Measurements from ENCODE around the gene SFXN5.
"Not testable (repeated sequence)": the region's sequence is repeated elsewhere in the genome, so short reads cannot be mapped to it uniquely, and the experiment has no call there.

SFXN5 gene

GRCh38 chr2:72908741-72909140 is 162.8 kb downstream of the SFXN5 start:
- Histone ChIP-seq H4K20me1 (ENCODE audit: low read depth, low read length) (no peaks in the 10 kb centered on the region), H3K27me3 (ENCODE audit: low read length) (no peaks in the 10 kb centered on the region), H3K9me3 (ENCODE audit: insufficient read depth, low read length) (no peaks in the 10 kb centered on the region), H3K36me3 (ENCODE audit: low read length) (no peaks in the 10 kb centered on the region), H3K4me2 (ENCODE audit: low read depth, low read length, poor library complexity, severe bottlenecking) (no peak overlapping the region), H3K9me2 (replicated peaks; ENCODE audit: insufficient read depth, low read length) (no peaks in the 10 kb centered on the region), H3K27ac (ENCODE audit: low read depth, low read length) (no peak overlapping the region), H3K9ac (ENCODE audit: low read length) (no peak overlapping the region), H2AFZ (ENCODE audit: low read depth, low read length, severe bottlenecking) (no peak overlapping the region), H3F3A (ENCODE audit: insufficient read depth) (no peaks in the 10 kb centered on the region), H3K4me3 (ENCODE audit: insufficient read depth, low read length, poor library complexity, severe bottlenecking) (no peak overlapping the region), H3K79me2 (ENCODE audit: insufficient read depth, low read length) (no peaks in the 10 kb centered on the region)
- TF ChIP-seq, protein P1, sequence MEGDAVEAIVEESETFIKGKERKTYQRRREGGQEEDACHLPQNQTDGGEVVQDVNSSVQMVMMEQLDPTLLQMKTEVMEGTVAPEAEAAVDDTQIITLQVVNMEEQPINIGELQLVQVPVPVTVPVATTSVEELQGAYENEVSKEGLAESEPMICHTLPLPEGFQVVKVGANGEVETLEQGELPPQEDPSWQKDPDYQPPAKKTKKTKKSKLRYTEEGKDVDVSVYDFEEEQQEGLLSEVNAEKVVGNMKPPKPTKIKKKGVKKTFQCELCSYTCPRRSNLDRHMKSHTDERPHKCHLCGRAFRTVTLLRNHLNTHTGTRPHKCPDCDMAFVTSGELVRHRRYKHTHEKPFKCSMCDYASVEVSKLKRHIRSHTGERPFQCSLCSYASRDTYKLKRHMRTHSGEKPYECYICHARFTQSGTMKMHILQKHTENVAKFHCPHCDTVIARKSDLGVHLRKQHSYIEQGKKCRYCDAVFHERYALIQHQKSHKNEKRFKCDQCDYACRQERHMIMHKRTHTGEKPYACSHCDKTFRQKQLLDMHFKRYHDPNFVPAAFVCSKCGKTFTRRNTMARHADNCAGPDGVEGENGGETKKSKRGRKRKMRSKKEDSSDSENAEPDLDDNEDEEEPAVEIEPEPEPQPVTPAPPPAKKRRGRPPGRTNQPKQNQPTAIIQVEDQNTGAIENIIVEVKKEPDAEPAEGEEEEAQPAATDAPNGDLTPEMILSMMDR (IDR thresholded peaks at IDR 0.05; ENCODE audit: insufficient read depth, low read length, poor library complexity, severe bottlenecking), result no peak
- TF ChIP-seq EZH2phosphoT487 (conservative IDR thresholded peaks at IDR 0.05; ENCODE audit: low read length), result no peak

DNA sequence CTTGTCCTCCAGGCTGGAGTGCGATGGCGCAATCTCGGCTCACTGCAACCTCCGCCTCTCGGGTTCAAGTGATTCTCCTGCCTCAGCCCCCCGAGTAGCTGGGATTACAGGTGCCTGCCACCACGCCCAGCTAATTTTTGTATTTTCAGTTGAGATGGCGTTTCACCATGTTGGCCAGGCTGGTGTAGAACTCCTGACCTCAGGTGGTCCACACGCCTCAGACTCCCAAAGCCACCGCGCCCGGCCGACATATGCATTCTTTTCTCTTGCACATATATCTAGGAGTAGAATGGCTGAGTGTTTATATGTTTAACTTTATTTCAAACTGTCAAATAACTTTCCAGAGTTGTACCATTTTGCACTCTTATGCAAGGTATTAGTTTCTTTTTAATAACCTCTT is 164.1 kb downstream of the SFXN5 start:
- not testable (repeated sequence) for H3K9me2 ChIP-seq (replicated peaks; ENCODE audit: insufficient read depth, low read length); H4K20me1 ChIP-seq (ENCODE audit: low read depth, low read length); H3K36me3 ChIP-seq (ENCODE audit: low read length); H3K4me2 ChIP-seq (ENCODE audit: low read depth, low read length, poor library complexity, severe bottlenecking); H2AFZ ChIP-seq (ENCODE audit: low read depth, low read length, severe bottlenecking); H3K27ac ChIP-seq (ENCODE audit: low read depth, low read length); H3K4me3 ChIP-seq (ENCODE audit: insufficient read depth, low read length, poor library complexity, severe bottlenecking); H3K27me3 ChIP-seq (ENCODE audit: low read length); H3K9me3 ChIP-seq (ENCODE audit: insufficient read depth, low read length); H3K79me2 ChIP-seq (ENCODE audit: insufficient read depth, low read length); H3F3A ChIP-seq (ENCODE audit: insufficient read depth); H3K9ac ChIP-seq (ENCODE audit: low read length)

GRCh38 chr2:72901426-72901825 is 170.1 kb downstream of the SFXN5 start:
- H3K27ac ChIP-seq (ENCODE audit: low read depth, low read length), result no peak overlapping the region
- no peaks in the 10 kb centered on the region for H3K9me2 ChIP-seq (replicated peaks; ENCODE audit: insufficient read depth, low read length)
- H3K9me3 ChIP-seq (ENCODE audit: insufficient read depth, low read length), result no peaks in the 10 kb centered on the region
- no peaks in the 10 kb centered on the region for H3K27me3 ChIP-seq (ENCODE audit: low read length)
- no peak for TF ChIP-seq EZH2phosphoT487 (conservative IDR thresholded peaks at IDR 0.05; ENCODE audit: low read length)
- TF ChIP-seq, protein P1 (IDR thresholded peaks at IDR 0.05; ENCODE audit: insufficient read depth, low read length, poor library complexity, severe bottlenecking), result no peak
- H3F3A ChIP-seq (ENCODE audit: insufficient read depth), result no peaks in the 10 kb centered on the region
- no peaks in the 10 kb centered on the region for H4K20me1 ChIP-seq (ENCODE audit: low read depth, low read length)
- no peak overlapping the region for H3K4me3 ChIP-seq (ENCODE audit: insufficient read depth, low read length, poor library complexity, severe bottlenecking)
- no peak overlapping the region for H3K4me2 ChIP-seq (ENCODE audit: low read depth, low read length, poor library complexity, severe bottlenecking)
- no peaks in the 10 kb centered on the region for H3K79me2 ChIP-seq (ENCODE audit: insufficient read depth, low read length)
- no peaks in the 10 kb centered on the region for H3K36me3 ChIP-seq (ENCODE audit: low read length)
- no peak overlapping the region for H2AFZ ChIP-seq (ENCODE audit: low read depth, low read length, severe bottlenecking)
- no peak overlapping the region for H3K9ac ChIP-seq (ENCODE audit: low read length)

DNA sequence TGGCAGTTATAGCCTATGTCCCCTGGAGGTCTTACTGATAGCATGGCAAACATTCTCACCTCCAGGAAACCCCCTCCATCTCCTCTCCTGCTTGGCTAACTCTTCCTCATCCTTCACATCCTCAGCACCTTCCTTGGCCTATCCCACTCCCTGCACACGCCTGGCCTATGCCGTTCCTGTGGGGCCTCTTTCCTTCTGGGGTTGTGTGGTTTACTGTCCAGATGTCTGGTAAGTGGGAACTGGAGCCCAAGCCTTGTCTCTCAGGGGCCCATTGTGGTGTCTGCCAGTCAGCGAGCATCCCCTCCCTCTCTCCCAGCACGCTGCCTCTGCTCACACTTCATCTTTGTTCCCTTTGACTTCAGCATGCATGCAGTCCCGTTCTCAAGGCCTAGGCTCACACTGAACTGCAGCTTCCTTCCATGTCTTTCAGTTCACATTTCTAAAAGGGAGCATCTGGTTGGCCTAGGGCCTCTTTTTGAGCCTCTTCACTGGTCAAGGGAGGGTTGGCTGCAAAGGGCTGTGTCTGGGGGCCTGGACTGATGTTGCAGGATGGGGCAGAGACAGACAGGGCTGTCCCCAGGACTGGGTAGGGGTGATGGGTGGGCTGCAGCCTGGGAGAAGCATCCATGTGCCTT is 171.2 kb downstream of the SFXN5 start:
- H3K36me3 ChIP-seq (ENCODE audit: low read length), result no peaks in the 10 kb centered on the region
- H3K4me2 ChIP-seq (ENCODE audit: low read depth, low read length, poor library complexity, severe bottlenecking), result no peak overlapping the region
- H3K79me2 ChIP-seq (ENCODE audit: insufficient read depth, low read length), result no peaks in the 10 kb centered on the region
- H3K27me3 ChIP-seq (ENCODE audit: low read length), result no peaks in the 10 kb centered on the region
- no peak overlapping the region for H3K4me3 ChIP-seq (ENCODE audit: insufficient read depth, low read length, poor library complexity, severe bottlenecking)
- H3K27ac ChIP-seq (ENCODE audit: low read depth, low read length), result no peak overlapping the region
- no peaks in the 10 kb centered on the region for H3K9me2 ChIP-seq (replicated peaks; ENCODE audit: insufficient read depth, low read length)
- TF ChIP-seq, protein P1 (IDR thresholded peaks at IDR 0.05; ENCODE audit: insufficient read depth, low read length, poor library complexity, severe bottlenecking), result no peak
- TF ChIP-seq EZH2phosphoT487 (conservative IDR thresholded peaks at IDR 0.05; ENCODE audit: low read length), result no peak
- H3F3A ChIP-seq (ENCODE audit: insufficient read depth), result no peaks in the 10 kb centered on the region
- no peak overlapping the region for H3K9ac ChIP-seq (ENCODE audit: low read length)
- H2AFZ ChIP-seq (ENCODE audit: low read depth, low read length, severe bottlenecking), result no peak overlapping the region
- H3K9me3 ChIP-seq (ENCODE audit: insufficient read depth, low read length), result no peaks in the 10 kb centered on the region
- H4K20me1 ChIP-seq (ENCODE audit: low read depth, low read length), result no peaks in the 10 kb centered on the region
